ENCODE data around the gene SLC13A3. TPM values are rescaled to one million over a fixed set of nuclear protein-coding genes. Genes with fewer than 3 reads are reported as not detected.

Gene SLC13A3
- total RNA-seq, 1 donor from 2014 or later, result 5.5 TPM

DNA sequence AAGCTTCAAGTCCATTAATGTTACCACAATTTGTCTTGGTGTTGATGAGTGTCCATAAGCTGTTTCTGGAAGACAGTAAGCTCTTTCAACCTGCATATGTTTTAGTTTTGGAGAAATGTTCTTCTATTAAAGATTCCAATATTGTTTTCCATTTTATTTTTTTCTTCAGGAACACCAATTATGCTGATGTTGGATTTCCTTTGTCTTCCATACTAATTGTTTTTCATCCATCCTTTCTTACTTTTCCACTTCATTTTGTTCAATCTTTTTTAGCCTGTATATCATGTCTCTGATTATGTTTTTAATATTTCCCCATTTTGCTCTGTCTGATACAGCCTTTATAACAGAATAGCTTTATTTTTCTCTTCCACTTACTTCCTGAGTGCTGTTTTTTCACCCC, 21.9 kb downstream of the SLC13A3 start:
- Histone ChIP-seq H3K4me3 (ENCODE audit: low read depth, low read length) (no peak overlapping the region), H3K27me3 (ENCODE audit: control insufficient read depth, insufficient read depth, low read length) (no peaks in the 10 kb centered on the region), H3K36me3 (ENCODE audit: control insufficient read depth, insufficient read depth, low read length) (no peaks in the 10 kb centered on the region)
- no peak for DNase-seq (ENCODE audit: low read depth)
- TF ChIP-seq, protein P1, sequence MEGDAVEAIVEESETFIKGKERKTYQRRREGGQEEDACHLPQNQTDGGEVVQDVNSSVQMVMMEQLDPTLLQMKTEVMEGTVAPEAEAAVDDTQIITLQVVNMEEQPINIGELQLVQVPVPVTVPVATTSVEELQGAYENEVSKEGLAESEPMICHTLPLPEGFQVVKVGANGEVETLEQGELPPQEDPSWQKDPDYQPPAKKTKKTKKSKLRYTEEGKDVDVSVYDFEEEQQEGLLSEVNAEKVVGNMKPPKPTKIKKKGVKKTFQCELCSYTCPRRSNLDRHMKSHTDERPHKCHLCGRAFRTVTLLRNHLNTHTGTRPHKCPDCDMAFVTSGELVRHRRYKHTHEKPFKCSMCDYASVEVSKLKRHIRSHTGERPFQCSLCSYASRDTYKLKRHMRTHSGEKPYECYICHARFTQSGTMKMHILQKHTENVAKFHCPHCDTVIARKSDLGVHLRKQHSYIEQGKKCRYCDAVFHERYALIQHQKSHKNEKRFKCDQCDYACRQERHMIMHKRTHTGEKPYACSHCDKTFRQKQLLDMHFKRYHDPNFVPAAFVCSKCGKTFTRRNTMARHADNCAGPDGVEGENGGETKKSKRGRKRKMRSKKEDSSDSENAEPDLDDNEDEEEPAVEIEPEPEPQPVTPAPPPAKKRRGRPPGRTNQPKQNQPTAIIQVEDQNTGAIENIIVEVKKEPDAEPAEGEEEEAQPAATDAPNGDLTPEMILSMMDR (IDR thresholded peaks at IDR 0.05; ENCODE audit: insufficient read depth, low read length, severe bottlenecking), result no peak
- no peak for FAIRE-seq

DNA sequence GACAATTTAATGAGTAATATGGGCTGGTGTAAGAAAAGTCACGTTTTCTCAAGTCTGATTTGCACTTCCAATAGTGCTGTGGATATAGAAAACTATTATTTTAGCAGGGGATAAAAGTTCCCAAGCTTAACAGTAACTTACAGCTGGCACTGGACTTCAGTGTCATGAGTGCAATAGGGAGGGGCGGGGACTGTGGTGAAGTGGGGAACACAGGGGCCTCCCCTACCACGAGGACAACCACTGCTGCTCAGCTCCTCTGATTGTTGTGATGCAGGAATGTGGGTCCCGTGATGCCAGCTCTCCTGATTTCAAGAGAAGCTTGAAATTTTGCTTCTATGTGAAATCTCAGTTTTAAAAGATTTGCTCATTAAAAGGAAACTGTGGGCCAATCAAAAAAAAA, 24.0 kb downstream of the SLC13A3 start:
- TF ChIP-seq, protein P1 (IDR thresholded peaks at IDR 0.05; ENCODE audit: insufficient read depth, low read length, severe bottlenecking), result no peak
- DNase-seq (ENCODE audit: low read depth) (no peak), FAIRE-seq (no peak)
- Histone ChIP-seq H3K4me3 (ENCODE audit: low read depth, low read length) (no peak overlapping the region), H3K36me3 (ENCODE audit: control insufficient read depth, insufficient read depth, low read length) (no peaks in the 10 kb centered on the region), H3K27me3 (ENCODE audit: control insufficient read depth, insufficient read depth, low read length) (no peaks in the 10 kb centered on the region)

DNA sequence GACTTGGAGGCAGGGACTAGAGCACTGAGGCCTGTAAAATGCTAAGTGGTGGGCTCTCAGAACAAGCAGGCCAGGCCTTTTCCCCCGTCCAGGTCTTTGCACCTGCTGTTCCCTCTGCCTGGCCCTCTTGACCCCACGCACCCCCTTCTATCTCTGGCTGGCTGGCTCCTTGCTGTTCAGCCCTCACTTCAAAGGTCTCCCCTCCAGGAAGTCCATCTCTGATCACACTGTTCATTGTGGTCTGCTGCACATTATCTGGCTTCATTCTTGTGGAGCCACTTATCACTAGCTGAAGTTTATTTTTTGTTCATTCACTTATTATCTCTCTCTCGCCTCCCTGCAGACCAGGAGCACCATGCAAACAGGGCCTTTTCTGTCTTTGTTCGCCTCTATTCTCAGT, 24.5 kb downstream of the SLC13A3 start:
- no peak for DNase-seq (ENCODE audit: low read depth)
- Histone ChIP-seq H3K27me3 (ENCODE audit: control insufficient read depth, insufficient read depth, low read length) (no peaks in the 10 kb centered on the region), H3K4me3 (ENCODE audit: low read depth, low read length) (no peak overlapping the region), H3K36me3 (ENCODE audit: control insufficient read depth, insufficient read depth, low read length) (no peaks in the 10 kb centered on the region)
- TF ChIP-seq, protein P1 (IDR thresholded peaks at IDR 0.05; ENCODE audit: insufficient read depth, low read length, severe bottlenecking), result no peak
- FAIRE-seq, result no peak

DNA sequence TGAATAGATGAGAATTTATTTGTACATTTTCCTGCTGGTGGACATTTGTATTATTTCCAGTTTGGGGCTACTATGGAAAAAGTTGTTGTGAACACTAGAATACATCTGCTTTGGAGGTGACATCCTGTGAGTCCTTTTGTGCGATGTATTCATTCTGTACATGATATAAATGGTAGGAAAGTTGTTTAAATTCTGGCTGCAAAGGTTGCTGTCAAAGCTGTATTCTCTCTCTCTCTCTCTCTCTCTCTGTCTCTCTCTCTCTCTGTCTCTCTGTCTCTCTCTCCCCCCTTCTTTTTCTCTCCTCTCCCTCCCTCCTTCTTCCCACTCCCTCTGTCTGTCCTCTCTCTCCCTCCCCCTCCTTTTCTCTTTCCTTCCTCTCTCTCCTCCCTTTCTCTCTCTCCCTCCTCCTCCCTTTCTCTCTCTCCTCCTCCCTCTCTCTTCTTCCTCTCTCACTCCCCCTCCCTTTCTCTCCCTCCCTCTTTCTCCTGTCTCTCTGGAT, 25.3 kb downstream of the SLC13A3 start:
- H3K4me3 ChIP-seq (ENCODE audit: low read depth, low read length), result no peak overlapping the region
- H3K36me3 ChIP-seq (ENCODE audit: control insufficient read depth, insufficient read depth, low read length), result no peaks in the 10 kb centered on the region
- FAIRE-seq, result no peak
- no peaks in the 10 kb centered on the region for H3K27me3 ChIP-seq (ENCODE audit: control insufficient read depth, insufficient read depth, low read length)
- DNase-seq (ENCODE audit: low read depth), result no peak
- TF ChIP-seq, protein P1 (IDR thresholded peaks at IDR 0.05; ENCODE audit: insufficient read depth, low read length, severe bottlenecking), result no peak

DNA sequence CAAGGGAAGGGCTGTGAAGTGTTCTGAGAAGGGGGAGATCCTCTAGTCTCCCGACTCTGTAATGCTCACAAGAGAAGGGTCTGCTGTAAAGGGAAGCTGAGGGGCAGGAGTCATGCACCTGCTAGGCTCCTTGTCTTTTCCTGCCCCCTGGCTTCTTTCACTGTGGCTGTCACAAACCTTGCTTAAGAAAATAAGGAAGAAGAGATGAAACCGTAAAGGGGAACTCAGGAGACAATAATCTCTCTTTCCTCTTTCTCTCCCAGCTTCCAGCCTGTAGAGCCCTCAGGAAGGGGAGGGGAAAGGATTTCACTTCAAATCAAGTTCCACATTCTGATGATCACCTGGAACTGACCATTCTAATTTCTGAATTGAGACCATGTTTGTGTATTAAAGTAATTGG, 26.3 kb downstream of the SLC13A3 start:
- Histone ChIP-seq H3K36me3 (ENCODE audit: control insufficient read depth, insufficient read depth, low read length) (no peaks in the 10 kb centered on the region), H3K4me3 (ENCODE audit: low read depth, low read length) (no peak overlapping the region), H3K27me3 (ENCODE audit: control insufficient read depth, insufficient read depth, low read length) (no peaks in the 10 kb centered on the region)
- no peak for FAIRE-seq
- TF ChIP-seq, protein P1 (IDR thresholded peaks at IDR 0.05; ENCODE audit: insufficient read depth, low read length, severe bottlenecking), result no peak
- DNase-seq (ENCODE audit: low read depth), result no peak

DNA sequence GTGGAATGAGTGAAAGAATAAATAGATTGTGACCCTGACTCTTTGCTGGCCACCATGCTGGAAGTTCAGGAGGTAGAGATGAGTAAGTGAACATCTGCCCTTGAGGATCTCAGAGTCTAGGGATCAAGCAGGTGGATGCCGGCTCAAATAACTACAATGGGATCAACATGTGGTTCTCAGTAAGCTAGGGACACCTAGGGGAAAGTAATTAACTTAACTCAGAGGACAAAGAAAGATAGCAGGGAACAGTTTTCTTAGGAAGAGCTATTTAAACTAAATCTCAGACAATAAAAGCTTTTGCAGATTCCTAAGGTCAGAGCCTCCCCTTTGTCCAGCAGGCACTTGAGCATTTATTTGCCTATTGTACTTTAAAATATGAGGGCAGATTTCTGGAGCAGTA, 29.1 kb downstream of the SLC13A3 start:
- Histone ChIP-seq H3K27me3 (ENCODE audit: control insufficient read depth, insufficient read depth, low read length) (no peaks in the 10 kb centered on the region), H3K36me3 (ENCODE audit: control insufficient read depth, insufficient read depth, low read length) (no peaks in the 10 kb centered on the region), H3K4me3 (ENCODE audit: low read depth, low read length) (no peak overlapping the region)
- TF ChIP-seq, protein P1 (IDR thresholded peaks at IDR 0.05; ENCODE audit: insufficient read depth, low read length, severe bottlenecking), result no peak
- DNase-seq (ENCODE audit: low read depth), result no peak
- FAIRE-seq, result no peak

All from bronchial epithelial cell (primary cell).